Retinal pigment epithelial cell (primary cell): ENCODE data around the gene HS2ST1.

ENCODE experiments used
- DNase-seq: peaks from one replicate; pipeline ENCODE4 v3.0.0-alpha.2; 2010; ENCODE audit warnings: low read depth
- H3K4me3 ChIP-seq: 2 replicates; pipeline ENCODE4 v1.5.1; 2011; ENCODE audit warnings: mild to moderate bottlenecking, low read length, control low read depth, moderate library complexity
- CTCF ChIP-seq: conservative IDR thresholded peaks from 2 replicates; pipeline ENCODE4 v1.5.1; 2011; ENCODE audit warnings: low read depth, low read length, control low read depth, inconsistent platforms

The HS2ST1 gene

GRCh38 chr1:87074001-87074795, 159.8 kb downstream of the HS2ST1 start:
- DNase-seq = no peak
- no peak overlapping the region for H3K4me3 ChIP-seq
- TF ChIP-seq CTCF = no peak

- no peak for DNase-seq
- TF ChIP-seq CTCF = no peak
- H3K4me3 ChIP-seq = no peak overlapping the region
These were observed 163.7 kb downstream of the HS2ST1 start for GRCh38 chr1:87077959-87078639.

GRCh38 chr1:87084244-87084836, 169.9 kb downstream of the HS2ST1 start:
- DNase-seq = no peak
- peak; percentile 21 for TF ChIP-seq CTCF
- H3K4me3 ChIP-seq = no peak overlapping the region

GRCh38 chr1:87086120-87086519, 171.7 kb downstream of the HS2ST1 start:
- no peak for TF ChIP-seq CTCF
- DNase-seq = no peak
- H3K4me3 ChIP-seq = no peak overlapping the region

GRCh38 chr1:87089070-87089736, 174.8 kb downstream of the HS2ST1 start:
- TF ChIP-seq CTCF = no peak
- no peak overlapping the region for H3K4me3 ChIP-seq
- DNase-seq = no peak

GRCh38 chr1:87089823-87090222, 175.4 kb downstream of the HS2ST1 start:
- TF ChIP-seq CTCF = no peak
- H3K4me3 ChIP-seq = no peak overlapping the region
- DNase-seq = no peak
